Measurements from ENCODE around the gene ENTPD3.
"Not testable (repeated sequence)": the region's sequence is repeated elsewhere in the genome, so short reads cannot be mapped to it uniquely, and the experiment has no call there.

Gene ENTPD3

DNA sequence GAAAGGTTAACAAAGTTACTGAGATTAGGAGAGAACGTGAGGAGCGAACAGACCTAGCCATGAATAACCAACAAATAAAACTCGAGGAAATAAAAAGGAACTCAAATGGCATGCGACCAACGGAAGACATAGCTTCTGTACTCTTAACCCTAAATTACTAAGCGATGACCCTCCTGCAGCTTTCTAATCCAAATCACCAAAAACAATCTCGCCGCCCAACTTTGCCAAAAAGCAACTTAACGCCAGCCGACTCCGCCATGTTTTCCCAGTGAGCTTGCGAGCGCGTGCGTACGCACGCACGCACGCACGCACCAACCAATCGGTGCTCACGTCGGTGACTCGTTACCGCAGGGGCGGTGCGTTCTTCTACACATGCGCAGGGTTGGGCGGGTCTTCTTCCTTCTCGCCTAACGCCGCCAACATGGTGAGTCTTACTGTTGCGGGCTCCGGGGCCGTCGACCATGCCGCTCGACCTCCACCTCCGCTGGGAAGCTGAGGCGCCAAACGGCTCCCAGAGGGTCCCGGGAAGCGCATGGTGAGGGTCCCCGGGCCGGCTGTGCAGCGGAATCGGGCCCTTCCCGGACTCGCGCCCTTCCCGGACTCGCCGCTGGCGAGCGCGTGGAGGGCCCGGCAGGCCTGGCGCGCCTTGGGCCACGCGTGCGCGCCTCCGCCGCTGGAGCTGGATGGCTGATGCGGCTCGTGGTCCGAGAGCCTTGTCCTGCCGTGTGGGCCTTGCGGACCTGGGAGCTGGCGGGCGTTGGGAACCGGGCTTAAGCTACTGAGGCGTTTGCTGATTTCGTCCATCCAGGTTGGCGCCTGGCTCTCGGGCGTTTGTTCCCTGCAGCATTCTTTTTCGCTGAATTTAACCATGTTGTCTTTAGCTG lies 70.2 kb downstream of the ENTPD3 start, which contains the start of gene RPL14:
TSS of gene RPL14 (plus strand) at position 400 of the 884 bp plus-strand sequence. CDS start at position 533, 133 bp downstream.
- H3K27me3 ChIP-seq (replicated peaks in 2 of 5; ENCODE audit: control insufficient read depth in 4 of 5, insufficient read depth in 5 of 5, low read length in 4 of 5), result no peaks in the 10 kb centered on the region
- H3K27ac ChIP-seq (ENCODE audit: insufficient read depth in 1 of 2, low read depth in 1 of 2, low read length in 2 of 2, poor library complexity in 1 of 2, severe bottlenecking in 2 of 2), result peak within 1 kb of the TSS; percentile 77 to 92
- H3K4me3 ChIP-seq (ENCODE audit: control insufficient read depth in 1 of 7, extremely low read depth in 1 of 7, insufficient read depth in 4 of 7, low read depth in 2 of 7, low read length in 6 of 7), result peak within 1 kb of the TSS; percentile 84 to 99 (median 92)
- no peaks in the 10 kb centered on the region for H3K9me3 ChIP-seq (ENCODE audit: control extremely low read depth in 1 of 5, control insufficient read depth in 4 of 5, insufficient read depth in 2 of 5, low read depth in 1 of 5, low read length in 4 of 5)
- peaks cover 19 to 37% (median 32%) of the 10 kb centered on the region in 4 experiments for H3K4me1 ChIP-seq (ENCODE audit: control extremely low read depth in 1 of 4, control insufficient read depth in 4 of 4, insufficient read depth in 4 of 4, low read length in 3 of 4)
- H3K36me3 ChIP-seq (ENCODE audit: control insufficient read depth in 4 of 4, insufficient read depth in 4 of 4, low read length in 3 of 4), result peaks cover 5 to 39% (median 27%) of the 10 kb centered on the region in 4 experiments
- ChIA-PET CTCF (interaction anchor here (1.0 to 1.6 kb wide), 3 partner anchors 15 to 1044 kb away, joined by 3 to 5 read pairs (median 3); no protein-coding TSS in a partner anchor), POLR2A (interaction anchor here (0.6 kb wide), 1 partner anchor 143 kb away, joined by 3 read pairs; no protein-coding TSS in a partner anchor)
- peak; percentile 96 to 97 (median 97) for DNase-seq
- WGBS (ENCODE audit: insufficient coverage), result under 1% methylated on average over 69 of the region's 79 CpGs

DNA sequence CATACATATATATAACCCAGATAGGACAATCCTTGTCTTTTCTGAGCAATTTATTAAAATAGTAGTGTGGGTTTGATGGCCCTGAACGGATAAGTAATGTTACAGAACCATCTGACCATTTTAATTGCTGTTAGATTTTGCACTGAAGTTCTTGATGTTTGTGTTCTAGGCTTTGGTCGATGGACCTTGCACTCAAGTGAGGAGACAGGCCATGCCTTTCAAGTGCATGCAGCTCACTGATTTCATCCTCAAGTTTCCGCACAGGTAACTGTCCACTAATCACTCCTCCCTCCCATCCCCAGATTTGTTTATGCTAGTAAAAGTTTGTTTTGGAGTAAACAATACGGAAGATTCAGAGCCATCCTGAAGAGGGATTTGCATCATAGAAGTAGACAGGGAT lies 71.5 kb downstream of the ENTPD3 start:
- DNase-seq, result no peak
- Histone ChIP-seq H3K36me3 (ENCODE audit: control insufficient read depth in 4 of 4, insufficient read depth in 4 of 4, low read length in 3 of 4) (peaks cover 5 to 50% (median 31%) of the 10 kb centered on the region in 4 experiments), H3K27me3 (replicated peaks in 2 of 5; ENCODE audit: control insufficient read depth in 4 of 5, insufficient read depth in 5 of 5, low read length in 4 of 5) (no peaks in the 10 kb centered on the region), H3K4me3 (ENCODE audit: control insufficient read depth in 1 of 7, extremely low read depth in 1 of 7, insufficient read depth in 4 of 7, low read depth in 2 of 7, low read length in 6 of 7) (peak overlapping the region in 6 of 7 experiments; percentile 84 to 99 (median 94)), H3K27ac (ENCODE audit: insufficient read depth in 1 of 2, low read depth in 1 of 2, low read length in 2 of 2, poor library complexity in 1 of 2, severe bottlenecking in 2 of 2) (peak overlapping the region; percentile 77 to 92), H3K4me1 (ENCODE audit: control extremely low read depth in 1 of 4, control insufficient read depth in 4 of 4, insufficient read depth in 4 of 4, low read length in 3 of 4) (peaks cover 14 to 31% (median 24%) of the 10 kb centered on the region in 4 experiments), H3K9me3 (ENCODE audit: control extremely low read depth in 1 of 5, control insufficient read depth in 4 of 5, insufficient read depth in 2 of 5, low read depth in 1 of 5, low read length in 4 of 5) (no peaks in the 10 kb centered on the region)
- POLR2A ChIA-PET, result no interaction called here
- WGBS (ENCODE audit: insufficient coverage), result 100% methylated on average over 2 of the region's 4 CpGs
- CTCF ChIA-PET, result interaction anchor here (1.0 to 1.4 kb wide), 3 partner anchors 13 to 1045 kb away, joined by 3 to 4 read pairs (median 3); no protein-coding TSS in a partner anchor

DNA sequence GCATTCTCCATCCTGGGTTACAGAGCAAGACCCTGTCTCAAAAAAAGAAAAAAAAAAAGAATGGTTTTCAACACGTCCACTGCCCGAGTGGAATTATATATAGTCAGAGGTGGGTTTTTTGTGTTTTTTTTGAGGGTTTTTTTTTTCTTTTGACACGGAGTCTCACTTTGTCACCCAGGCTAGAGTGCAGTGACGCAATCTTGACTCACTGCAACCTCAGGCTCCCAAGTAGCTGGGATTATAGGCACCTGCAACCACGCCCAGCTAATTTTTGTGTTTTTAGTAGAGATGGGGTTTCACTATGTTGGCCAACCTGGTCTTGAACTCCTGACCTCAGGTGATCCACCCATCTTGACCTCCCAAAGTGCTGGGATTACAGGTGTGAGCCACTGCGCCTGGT lies 73.5 kb downstream of the ENTPD3 start:
- H3K9me3 ChIP-seq (ENCODE audit: control extremely low read depth in 1 of 5, control insufficient read depth in 4 of 5, insufficient read depth in 2 of 5, low read depth in 1 of 5, low read length in 4 of 5); H3K27me3 ChIP-seq (replicated peaks in 2 of 5; ENCODE audit: control insufficient read depth in 4 of 5, insufficient read depth in 5 of 5, low read length in 4 of 5); H3K4me3 ChIP-seq (ENCODE audit: control insufficient read depth in 1 of 7, extremely low read depth in 1 of 7, insufficient read depth in 4 of 7, low read depth in 2 of 7, low read length in 6 of 7); POLR2A ChIA-PET; DNase-seq; CTCF ChIA-PET: not testable (repeated sequence)
- WGBS (ENCODE audit: insufficient coverage), result 93% methylated on average over 3 of the region's 6 CpGs
- H3K4me1 ChIP-seq (ENCODE audit: control extremely low read depth in 1 of 4, control insufficient read depth in 4 of 4, insufficient read depth in 4 of 4, low read length in 3 of 4), result peaks cover 7 to 23% (median 17%) of the 10 kb centered on the region in 4 experiments
- peak overlapping the region in 1 of 2 experiments; percentile 34 for H3K27ac ChIP-seq (ENCODE audit: insufficient read depth in 1 of 2, low read depth in 1 of 2, low read length in 2 of 2, poor library complexity in 1 of 2, severe bottlenecking in 2 of 2)
- peaks cover 18 to 70% (median 44%) of the 10 kb centered on the region in 4 experiments for H3K36me3 ChIP-seq (ENCODE audit: control insufficient read depth in 4 of 4, insufficient read depth in 4 of 4, low read length in 3 of 4)

DNA sequence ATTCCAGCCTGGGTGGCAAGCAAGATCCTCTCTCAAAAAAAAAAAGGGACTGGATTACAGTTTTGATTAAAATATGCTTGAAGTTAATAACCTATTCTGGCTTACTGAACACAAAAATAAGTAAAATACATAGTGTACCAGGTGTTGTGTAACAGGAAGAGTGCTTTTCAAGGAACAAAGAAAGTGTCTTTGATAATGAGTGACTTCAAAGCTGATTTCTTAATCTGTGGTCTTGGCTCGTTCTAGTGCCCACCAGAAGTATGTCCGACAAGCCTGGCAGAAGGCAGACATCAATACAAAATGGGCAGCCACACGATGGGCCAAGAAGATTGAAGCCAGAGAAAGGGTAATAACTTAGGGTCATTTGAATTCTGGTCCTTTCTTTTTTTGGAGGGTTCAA lies 74.2 kb downstream of the ENTPD3 start:
- H3K4me1 ChIP-seq (ENCODE audit: control extremely low read depth in 1 of 4, control insufficient read depth in 4 of 4, insufficient read depth in 4 of 4, low read length in 3 of 4), result peaks cover 7 to 23% (median 17%) of the 10 kb centered on the region in 4 experiments
- H3K4me3 ChIP-seq (ENCODE audit: control insufficient read depth in 1 of 7, extremely low read depth in 1 of 7, insufficient read depth in 4 of 7, low read depth in 2 of 7, low read length in 6 of 7), result no peak overlapping the region
- ChIA-PET POLR2A (no interaction called here), CTCF (no interaction called here)
- H3K27me3 ChIP-seq (replicated peaks in 2 of 5; ENCODE audit: control insufficient read depth in 4 of 5, insufficient read depth in 5 of 5, low read length in 4 of 5), result no peaks in the 10 kb centered on the region
- WGBS (ENCODE audit: insufficient coverage), result 100% methylated on average over 3 of the region's 3 CpGs
- peaks cover 18 to 75% (median 46%) of the 10 kb centered on the region in 4 experiments for H3K36me3 ChIP-seq (ENCODE audit: control insufficient read depth in 4 of 4, insufficient read depth in 4 of 4, low read length in 3 of 4)
- no peak for DNase-seq
- H3K9me3 ChIP-seq (ENCODE audit: control extremely low read depth in 1 of 5, control insufficient read depth in 4 of 5, insufficient read depth in 2 of 5, low read depth in 1 of 5, low read length in 4 of 5), result no peaks in the 10 kb centered on the region
- H3K27ac ChIP-seq (ENCODE audit: insufficient read depth in 1 of 2, low read depth in 1 of 2, low read length in 2 of 2, poor library complexity in 1 of 2, severe bottlenecking in 2 of 2), result no peak overlapping the region

DNA sequence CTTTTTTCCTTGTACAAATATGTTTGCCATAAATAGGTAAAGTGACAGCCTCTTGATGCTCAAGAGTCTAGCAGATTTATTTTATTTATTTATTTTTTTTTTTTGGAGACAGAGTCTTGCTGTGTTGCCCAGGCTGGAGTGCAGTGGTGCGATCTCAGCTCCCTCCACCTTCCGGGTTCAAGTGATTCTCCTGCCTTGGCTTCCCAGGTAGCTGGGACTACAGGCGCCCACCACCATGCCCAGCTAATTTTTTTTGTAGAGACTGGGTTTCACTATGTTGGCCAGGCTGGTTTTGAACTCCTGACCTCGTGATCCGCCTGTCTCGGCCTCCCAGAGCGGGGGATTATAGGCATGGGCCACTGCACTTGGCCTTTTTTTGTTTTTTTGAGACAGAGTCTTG lies 75.9 kb downstream of the ENTPD3 start:
- H3K27ac ChIP-seq (ENCODE audit: insufficient read depth in 1 of 2, low read depth in 1 of 2, low read length in 2 of 2, poor library complexity in 1 of 2, severe bottlenecking in 2 of 2); H3K27me3 ChIP-seq (replicated peaks in 2 of 5; ENCODE audit: control insufficient read depth in 4 of 5, insufficient read depth in 5 of 5, low read length in 4 of 5); DNase-seq; H3K4me3 ChIP-seq (ENCODE audit: control insufficient read depth in 1 of 7, extremely low read depth in 1 of 7, insufficient read depth in 4 of 7, low read depth in 2 of 7, low read length in 6 of 7); POLR2A ChIA-PET; H3K9me3 ChIP-seq (ENCODE audit: control extremely low read depth in 1 of 5, control insufficient read depth in 4 of 5, insufficient read depth in 2 of 5, low read depth in 1 of 5, low read length in 4 of 5): not testable (repeated sequence)
- Histone ChIP-seq H3K36me3 (ENCODE audit: control insufficient read depth in 4 of 4, insufficient read depth in 4 of 4, low read length in 3 of 4) (peaks cover 20 to 81% (median 49%) of the 10 kb centered on the region in 4 experiments), H3K4me1 (ENCODE audit: control extremely low read depth in 1 of 4, control insufficient read depth in 4 of 4, insufficient read depth in 4 of 4, low read length in 3 of 4) (peaks cover 6 to 15% (median 12%) of the 10 kb centered on the region in 4 experiments)
- CTCF ChIA-PET, result interaction anchor here (1.1 to 1.3 kb wide), 3 partner anchors 9 to 42 kb away, joined by 3 read pairs; no protein-coding TSS in a partner anchor
- WGBS (ENCODE audit: insufficient coverage), result 98% methylated on average over 6 of the region's 7 CpGs

DNA sequence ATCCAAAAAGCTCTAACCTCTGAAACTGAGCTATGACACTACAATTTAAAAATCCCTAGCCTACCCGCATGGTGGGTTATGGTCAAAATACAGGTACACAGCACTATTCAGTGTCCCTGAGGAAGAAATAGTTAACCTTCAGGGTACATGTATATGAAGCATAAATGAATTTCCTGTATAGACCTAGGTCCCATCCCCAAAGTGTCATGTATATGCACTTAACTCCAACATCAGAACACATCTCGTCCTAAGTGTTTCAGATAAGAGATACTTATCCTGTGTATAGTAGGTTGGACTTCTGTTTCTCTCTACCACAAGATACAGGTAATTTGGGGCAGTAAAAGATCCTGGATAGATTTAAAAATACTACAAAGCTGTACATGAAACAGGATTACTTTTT lies 76.6 kb downstream of the ENTPD3 start:
- Histone ChIP-seq H3K4me1 (ENCODE audit: control extremely low read depth in 1 of 4, control insufficient read depth in 4 of 4, insufficient read depth in 4 of 4, low read length in 3 of 4) (peaks cover 0 to 8% (median 5%) of the 10 kb centered on the region in 4 experiments), H3K27ac (ENCODE audit: insufficient read depth in 1 of 2, low read depth in 1 of 2, low read length in 2 of 2, poor library complexity in 1 of 2, severe bottlenecking in 2 of 2) (no peak overlapping the region), H3K36me3 (ENCODE audit: control insufficient read depth in 4 of 4, insufficient read depth in 4 of 4, low read length in 3 of 4) (peaks cover 20 to 74% (median 48%) of the 10 kb centered on the region in 4 experiments), H3K27me3 (replicated peaks in 2 of 5; ENCODE audit: control insufficient read depth in 4 of 5, insufficient read depth in 5 of 5, low read length in 4 of 5) (no peaks in the 10 kb centered on the region), H3K9me3 (ENCODE audit: control extremely low read depth in 1 of 5, control insufficient read depth in 4 of 5, insufficient read depth in 2 of 5, low read depth in 1 of 5, low read length in 4 of 5) (no peaks in the 10 kb centered on the region), H3K4me3 (ENCODE audit: control insufficient read depth in 1 of 7, extremely low read depth in 1 of 7, insufficient read depth in 4 of 7, low read depth in 2 of 7, low read length in 6 of 7) (no peak overlapping the region)
- no peak for DNase-seq
- no CpG with 5 or more reads among the region's 2 CpGs for WGBS (ENCODE audit: insufficient coverage)
- POLR2A ChIA-PET, result interaction anchor here (2.9 kb wide), 1 partner anchor 14 kb away, joined by 8 read pairs; the partner anchor contains the start of gene ZNF619
- CTCF ChIA-PET, result interaction anchor here (1.1 to 1.3 kb wide), 3 partner anchors 9 to 41 kb away, joined by 3 read pairs; no protein-coding TSS in a partner anchor
